CD8-positive, alpha-beta memory T cell (primary cell): Measurements from ENCODE around the gene SYNE1. TPM values are rescaled to one million over a fixed set of nuclear protein-coding genes. Genes with fewer than 3 reads are reported as not detected.

Experiments
- CTCF ChIA-PET: fragments of 350-600 bp; sonication (Branson Sonifier 250); formaldehyde crosslinking; loops from one replicate; lab custom pipeline; 2021; ENCODE audit warnings: antibody characterized with exemption; lab: Charles Lee
- POLR2A ChIA-PET: fragments of 350-600 bp; sonication (Branson Sonifier 250); formaldehyde crosslinking; loops from one replicate; lab custom pipeline; 2021; ENCODE audit warnings: antibody characterized with exemption; lab: Charles Lee
- DNase-seq, 5 donors: peaks; one replicate each; pipeline versions ENCODE4 v3.0.0 to v3.0.0-alpha.2; 2020 to 2022; ENCODE audit warnings: mixed read lengths in 1 of 5
- H3K27ac ChIP-seq: one replicate; pipeline ENCODE4 v1.7.0; 2013; ENCODE audit warnings: low read depth, mild to moderate bottlenecking, low read length, moderate library complexity
- H3K27me3 ChIP-seq: 2 replicates; pipeline ENCODE4 v1.7.0; 2013; ENCODE audit warnings: low read length, mild to moderate bottlenecking; ENCODE audit not compliant: insufficient read depth, poor library complexity, severe bottlenecking
- H3K36me3 ChIP-seq: 2 replicates; pipeline ENCODE4 v1.7.0; 2013; ENCODE audit warnings: mild to moderate bottlenecking, low read length, moderate library complexity; ENCODE audit not compliant: insufficient read depth
- H3K4me1 ChIP-seq: 2 replicates; pipeline ENCODE4 v1.7.0; 2013; ENCODE audit warnings: mild to moderate bottlenecking, low read length, moderate library complexity; ENCODE audit not compliant: insufficient read depth
- H3K4me3 ChIP-seq: 2 replicates; pipeline ENCODE4 v1.7.0; 2013; ENCODE audit warnings: mild to moderate bottlenecking, low read length
- H3K9me3 ChIP-seq: 2 replicates; pipeline ENCODE4 v1.7.0; 2013; ENCODE audit warnings: mild to moderate bottlenecking, low read length
- H3K27ac Mint-ChIP-seq, 8 donors: one replicate each; pipeline ENCODE4 v1.8.0; 2020 to 2021; ENCODE audit warnings: mixed read lengths in 8 of 8, mild to moderate bottlenecking in 6 of 8, inconsistent platforms in 3 of 8, moderate library complexity in 3 of 8
- H3K27me3 Mint-ChIP-seq, 2 donors: one replicate each; pipeline ENCODE4 v1.8.0; 2020 to 2021; ENCODE audit warnings: mixed read lengths in 2 of 2, mild to moderate bottlenecking in 1 of 2, moderate library complexity in 1 of 2
- H3K36me3 Mint-ChIP-seq, 3 donors: one replicate each; pipeline ENCODE4 v1.8.0; 2020 to 2021; ENCODE audit warnings: mixed read lengths in 3 of 3, inconsistent platforms in 1 of 3, mild to moderate bottlenecking in 1 of 3
- H3K4me1 Mint-ChIP-seq, 3 donors: one replicate each; pipeline ENCODE4 v1.8.0; 2020 to 2021; ENCODE audit warnings: mixed read lengths in 3 of 3, inconsistent platforms in 1 of 3, mild to moderate bottlenecking in 1 of 3
- H3K4me3 Mint-ChIP-seq, 7 donors: one replicate each; pipeline ENCODE4 v1.8.0; 2020 to 2021; ENCODE audit warnings: mixed read lengths in 7 of 7, mild to moderate bottlenecking in 6 of 7, moderate library complexity in 4 of 7, inconsistent platforms in 2 of 7
- H3K9me3 Mint-ChIP-seq, 5 donors: one replicate each; pipeline ENCODE4 v1.8.0; 2020 to 2022; ENCODE audit warnings: mixed read lengths in 5 of 5, mild to moderate bottlenecking in 3 of 5, moderate library complexity in 2 of 5, inconsistent platforms in 1 of 5
- polyA plus RNA-seq: library from polyadenylated mRNA; unstranded; fragments of 300-500 nt; fragmentation: Illumina TruSeq; gene quantifications from one replicate; pipeline ENCODE4 v1.2.3, GENCODE V29; 2021
- total RNA-seq, 2 experiments: library from RNA; stranded (reverse); gene quantifications; one replicate each; pipeline ENCODE4 v1.2.3, GENCODE V29; 2021

The SYNE1 gene
- total and polyA plus RNA-seq, 3 experiments from 2014 or later = 41.0 to 79.0 (median 48.4) TPM

GRCh38 chr6:152240436-152240835 is 396.7 kb downstream of the SYNE1 start:
- Histone ChIP-seq H3K27me3 (no peaks in the 10 kb centered on the region), H3K27ac (no peak overlapping the region), H3K4me3 (no peak overlapping the region), H3K36me3 (peaks cover 30% of the 10 kb centered on the region), H3K4me1 (no peaks in the 10 kb centered on the region), H3K9me3 (no peaks in the 10 kb centered on the region)
- H3K27me3 Mint-ChIP-seq = no peaks in the 10 kb centered on the region
- H3K9me3 Mint-ChIP-seq = no peaks in the 10 kb centered on the region
- no peak for DNase-seq
- H3K36me3 Mint-ChIP-seq = peaks cover 15 to 95% (median 40%) of the 10 kb centered on the region in 3 donors
- H3K4me1 Mint-ChIP-seq = no peaks in the 10 kb centered on the region
- ChIA-PET POLR2A (no interaction called here), CTCF (no interaction called here)
- H3K4me3 Mint-ChIP-seq = no peak overlapping the region
- peak overlapping the region in 2 of 8 donors; percentile 52 to 68 for H3K27ac Mint-ChIP-seq

DNA sequence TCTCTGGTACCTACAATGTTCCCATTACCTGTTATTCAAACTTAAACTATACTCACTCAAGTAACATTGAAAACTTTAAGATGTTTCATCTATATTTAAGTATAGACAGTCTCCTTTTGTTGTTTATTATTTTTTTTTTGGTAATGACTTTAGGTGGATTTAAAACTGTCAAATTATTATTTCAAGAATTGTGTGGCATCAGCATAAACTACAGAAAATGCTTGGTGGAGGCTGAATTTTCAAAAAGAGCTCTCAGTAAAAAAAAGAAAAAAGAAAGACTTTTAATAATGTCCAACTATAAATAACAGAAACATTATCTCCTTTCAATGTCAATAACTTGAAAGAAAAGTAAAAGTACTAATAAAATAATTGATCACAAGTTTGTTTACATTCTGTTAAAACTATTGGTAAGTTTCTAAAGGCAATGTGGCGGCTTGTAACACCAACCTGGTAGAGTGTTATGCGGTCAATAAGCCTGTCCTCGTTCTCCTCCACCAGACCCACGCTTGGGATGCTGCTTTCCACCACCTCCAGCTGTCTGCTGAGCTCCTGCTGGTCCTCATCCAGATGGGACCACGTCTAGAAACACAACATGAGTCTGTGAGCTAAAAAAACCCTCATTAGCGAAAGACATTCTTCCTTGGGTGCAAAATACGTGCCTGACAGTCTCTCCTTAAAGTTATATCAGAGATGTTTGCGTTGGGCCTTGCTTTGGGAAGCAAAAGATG is 400.6 kb downstream of the SYNE1 start:
- no peaks in the 10 kb centered on the region for H3K9me3 Mint-ChIP-seq
- Histone ChIP-seq H3K4me3 (no peak overlapping the region), H3K4me1 (peaks cover 18% of the 10 kb centered on the region), H3K27me3 (no peaks in the 10 kb centered on the region), H3K36me3 (peaks cover 23% of the 10 kb centered on the region), H3K9me3 (no peaks in the 10 kb centered on the region), H3K27ac (no peak overlapping the region)
- ChIA-PET POLR2A (no interaction called here), CTCF (interaction anchor here (0.7 kb wide), 1 partner anchor 103 kb away, joined by 3 read pairs; no protein-coding TSS in a partner anchor)
- peaks cover 6 to 92% (median 28%) of the 10 kb centered on the region in 3 donors for H3K36me3 Mint-ChIP-seq
- H3K27ac Mint-ChIP-seq = no peak overlapping the region
- no peak for DNase-seq
- no peak overlapping the region for H3K4me3 Mint-ChIP-seq
- peaks cover 12 to 28% (median 21%) of the 10 kb centered on the region in 3 donors for H3K4me1 Mint-ChIP-seq
- no peaks in the 10 kb centered on the region for H3K27me3 Mint-ChIP-seq

DNA sequence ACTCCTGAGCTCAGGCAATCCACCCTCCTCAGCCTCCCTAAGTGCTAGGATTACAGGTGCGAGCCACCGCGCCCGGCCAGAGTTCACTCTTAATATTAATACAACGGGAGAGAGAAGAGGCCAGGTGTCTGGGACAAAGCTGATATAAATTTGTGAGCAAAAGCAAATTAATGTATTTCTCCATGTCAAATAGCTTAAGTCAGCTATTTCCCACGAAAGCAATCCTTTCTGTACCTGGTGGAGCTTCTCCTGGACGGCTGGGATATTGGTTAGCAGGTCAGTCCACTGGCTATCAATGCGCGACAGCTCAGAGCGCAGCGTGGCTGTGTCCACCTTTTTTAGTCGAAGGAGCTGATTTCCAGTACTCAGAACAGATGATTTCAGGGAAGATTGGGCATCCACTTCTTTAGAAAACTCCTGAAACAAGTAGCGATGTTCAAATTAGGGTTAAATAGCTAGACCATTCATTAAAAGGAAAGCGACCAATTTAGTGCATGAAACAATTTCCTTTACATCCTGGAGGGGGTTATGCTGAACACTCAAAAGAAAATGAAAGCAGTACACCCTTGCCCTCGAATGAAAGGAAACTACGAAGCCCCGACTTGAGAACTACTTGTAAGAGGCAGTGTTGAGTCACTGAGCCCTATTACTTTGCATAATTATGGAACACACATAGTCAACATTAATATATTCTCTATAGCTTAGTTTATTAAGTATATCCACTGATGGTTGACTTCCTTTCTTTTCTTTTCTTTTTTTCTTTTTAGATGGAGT is 403.4 kb downstream of the SYNE1 start:
- Histone ChIP-seq H3K27ac (no peak overlapping the region), H3K4me3 (peak overlapping the region; percentile 33), H3K36me3 (peaks cover 15% of the 10 kb centered on the region), H3K9me3 (no peaks in the 10 kb centered on the region), H3K4me1 (peaks cover 18% of the 10 kb centered on the region), H3K27me3 (no peaks in the 10 kb centered on the region)
- no peaks in the 10 kb centered on the region for H3K9me3 Mint-ChIP-seq
- CTCF ChIA-PET = interaction anchor here (1.0 to 1.3 kb wide), 2 partner anchors 13 to 49 kb away, joined by 3 to 6 read pairs; no protein-coding TSS in a partner anchor
- POLR2A ChIA-PET = interaction anchor here (0.8 kb wide), 1 partner anchor 49 kb away, joined by 6 read pairs; no protein-coding TSS in a partner anchor
- peaks cover 12 to 28% (median 21%) of the 10 kb centered on the region in 3 donors for H3K4me1 Mint-ChIP-seq
- H3K27me3 Mint-ChIP-seq = no peaks in the 10 kb centered on the region
- H3K36me3 Mint-ChIP-seq = peaks cover 12 to 84% (median 28%) of the 10 kb centered on the region in 3 donors
- peak overlapping the region; percentile 37 to 86 (median 71) for H3K27ac Mint-ChIP-seq
- peak in 1 of 5 donors; percentile 53 for DNase-seq
- H3K4me3 Mint-ChIP-seq = peak overlapping the region; percentile 40 to 78 (median 62)

- DNase-seq = peak in 1 of 5 donors; percentile 20
- CTCF ChIA-PET = interaction anchor here (1.6 kb wide), 1 partner anchor 105 kb away, joined by 6 read pairs; no protein-coding TSS in a partner anchor
Observed at GRCh38 chr6:152232501-152233151, 404.5 kb downstream of the SYNE1 start.

GRCh38 chr6:152229330-152229729 is 407.8 kb downstream of the SYNE1 start:
- Histone ChIP-seq H3K4me1 (peaks cover 17% of the 10 kb centered on the region), H3K9me3 (no peaks in the 10 kb centered on the region), H3K4me3 (no peak overlapping the region), H3K27me3 (no peaks in the 10 kb centered on the region), H3K27ac (no peak overlapping the region), H3K36me3 (peaks cover 7% of the 10 kb centered on the region)
- no peak overlapping the region for H3K27ac Mint-ChIP-seq
- ChIA-PET POLR2A (interaction anchor here (0.6 kb wide), 1 partner anchor 595 kb away, joined by 6 read pairs; no protein-coding TSS in a partner anchor), CTCF (interaction anchor here (1.0 kb wide), 1 partner anchor 31 kb away, joined by 3 read pairs; no protein-coding TSS in a partner anchor)
- H3K9me3 Mint-ChIP-seq = no peaks in the 10 kb centered on the region
- no peaks in the 10 kb centered on the region for H3K27me3 Mint-ChIP-seq
- no peak overlapping the region for H3K4me3 Mint-ChIP-seq
- peaks cover 11 to 20% (median 14%) of the 10 kb centered on the region in 3 donors for H3K4me1 Mint-ChIP-seq
- DNase-seq = no peak
- peaks cover 11 to 74% (median 25%) of the 10 kb centered on the region in 3 donors for H3K36me3 Mint-ChIP-seq

More at GRCh38 chr6:152232501-152233151, 404.5 kb downstream of the SYNE1 start:
- H3K9me3 Mint-ChIP-seq = no peaks in the 10 kb centered on the region
- no peak overlapping the region for H3K4me3 ChIP-seq
- H3K36me3 Mint-ChIP-seq = peaks cover 8 to 80% (median 25%) of the 10 kb centered on the region in 3 donors
- H3K27me3 ChIP-seq = no peaks in the 10 kb centered on the region
- H3K36me3 ChIP-seq = peaks cover 15% of the 10 kb centered on the region
- H3K27me3 Mint-ChIP-seq = no peaks in the 10 kb centered on the region
- H3K4me1 ChIP-seq = peaks cover 18% of the 10 kb centered on the region
- no peaks in the 10 kb centered on the region for H3K9me3 ChIP-seq
- peak overlapping the region in 7 of 8 donors; percentile 61 to 86 (median 72) for H3K27ac Mint-ChIP-seq
- H3K4me3 Mint-ChIP-seq = peak overlapping the region in 5 of 7 donors; percentile 55 to 66 (median 62)
- no peak overlapping the region for H3K27ac ChIP-seq
- H3K4me1 Mint-ChIP-seq = peaks cover 12 to 28% (median 21%) of the 10 kb centered on the region in 3 donors
- POLR2A ChIA-PET = no interaction called here

DNA sequence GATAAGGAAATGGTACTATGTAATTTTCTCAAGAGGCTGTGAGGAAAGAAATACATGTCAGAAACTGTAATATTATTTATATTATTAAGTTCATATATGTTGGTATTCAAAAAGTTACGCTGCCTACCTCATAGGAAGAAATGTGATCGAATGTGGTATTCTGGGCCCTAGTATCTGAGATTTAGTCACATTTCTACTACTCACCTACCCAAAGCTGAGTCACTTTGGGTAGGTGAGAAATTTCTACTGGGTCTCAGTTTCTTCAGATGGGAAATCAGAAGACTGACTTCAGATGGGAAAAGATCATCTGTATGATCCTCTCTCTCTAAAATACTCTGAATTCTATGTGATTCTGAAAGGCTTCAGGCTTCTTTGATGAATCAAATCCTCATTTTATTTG is 411.0 kb downstream of the SYNE1 start:
- Mint-ChIP-seq H3K4me3 (no peak overlapping the region), H3K27me3 (no peaks in the 10 kb centered on the region), H3K36me3 (peaks cover 41 to 76% (median 47%) of the 10 kb centered on the region in 3 donors), H3K27ac (peak overlapping the region in 1 of 8 donors; percentile 47), H3K9me3 (peaks cover 6 to 18% (median 13%) of the 10 kb centered on the region in 5 donors), H3K4me1 (no peaks in the 10 kb centered on the region)
- Histone ChIP-seq H3K4me3 (no peak overlapping the region), H3K36me3 (peaks cover 29% of the 10 kb centered on the region), H3K27ac (no peak overlapping the region), H3K4me1 (no peaks in the 10 kb centered on the region), H3K9me3 (peaks cover 10% of the 10 kb centered on the region), H3K27me3 (no peaks in the 10 kb centered on the region)
- POLR2A ChIA-PET = no interaction called here
- DNase-seq = no peak
- CTCF ChIA-PET = no interaction called here

- H3K27me3 Mint-ChIP-seq = no peaks in the 10 kb centered on the region
- CTCF ChIA-PET = no interaction called here
- H3K36me3 ChIP-seq = peaks cover 33% of the 10 kb centered on the region
Observed at GRCh38 chr6:152225241-152225934, 411.8 kb downstream of the SYNE1 start.

More at GRCh38 chr6:152225241-152225934, 411.8 kb downstream of the SYNE1 start:
- H3K9me3 Mint-ChIP-seq = peaks cover 6 to 18% (median 13%) of the 10 kb centered on the region in 5 donors
- no peaks in the 10 kb centered on the region for H3K4me1 ChIP-seq
- H3K27ac Mint-ChIP-seq = peak overlapping the region in 2 of 8 donors; percentile 49 to 54
- no peak overlapping the region for H3K27ac ChIP-seq
- peaks cover 40 to 76% (median 48%) of the 10 kb centered on the region in 3 donors for H3K36me3 Mint-ChIP-seq
- H3K4me3 Mint-ChIP-seq = no peak overlapping the region
- H3K27me3 ChIP-seq = no peaks in the 10 kb centered on the region
- H3K4me1 Mint-ChIP-seq = no peaks in the 10 kb centered on the region
- peaks cover 10% of the 10 kb centered on the region for H3K9me3 ChIP-seq
- POLR2A ChIA-PET = no interaction called here
- no peak for DNase-seq
- H3K4me3 ChIP-seq = no peak overlapping the region
